Activated CD8-positive, alpha-beta T cell treated with anti-CD3 and anti-CD28 coated beads for 36 hours (primary cell): ENCODE results near the gene FSTL4. TPM values are rescaled to one million over a fixed set of nuclear protein-coding genes. Genes with fewer than 3 reads are reported as not detected.
"Not testable (repeated sequence)": the region's sequence is repeated elsewhere in the genome, so short reads cannot be mapped to it uniquely, and the experiment has no call there.

Experiments
- ATAC-seq: fragments of 200-7000 bp; cut with Tn5 transposase; one replicate; pipeline ENCODE4 v1.10.0; 2021; ENCODE audit warnings: mild to moderate bottlenecking, moderate library complexity
- CTCF ChIA-PET: fragments of 350-600 bp; sonication (Branson Sonifier 250); formaldehyde crosslinking; loops from one replicate; lab custom pipeline; 2021; ENCODE audit warnings: antibody characterized with exemption; lab: Charles Lee
- POLR2A ChIA-PET: fragments of 350-600 bp; sonication (Branson Sonifier 250); formaldehyde crosslinking; loops from one replicate; lab custom pipeline; 2021; ENCODE audit warnings: antibody characterized with exemption; lab: Charles Lee
- DNase-seq: peaks from one replicate; pipeline ENCODE4 v3.0.0-alpha.2; 2020
- H3K27ac Mint-ChIP-seq: one replicate; pipeline ENCODE4 v1.8.0; 2021; ENCODE audit warnings: mild to moderate bottlenecking, mixed read lengths
- H3K27me3 Mint-ChIP-seq: one replicate; pipeline ENCODE4 v1.8.0; 2021; ENCODE audit warnings: mixed read lengths
- H3K36me3 Mint-ChIP-seq: one replicate; pipeline ENCODE4 v1.8.0; 2021; ENCODE audit warnings: low read depth, mixed read lengths
- H3K4me1 Mint-ChIP-seq: one replicate; pipeline ENCODE4 v1.8.0; 2021; ENCODE audit warnings: low read depth, mixed read lengths
- H3K4me3 Mint-ChIP-seq: one replicate; pipeline ENCODE4 v1.8.0; 2021; ENCODE audit warnings: mild to moderate bottlenecking, moderate library complexity, mixed read lengths
- H3K9me3 Mint-ChIP-seq: one replicate; pipeline ENCODE4 v1.8.0; 2021; ENCODE audit warnings: mixed read lengths
- intact Hi-C: fragments of 100-400 bp; cut with micrococcal nuclease; formaldehyde crosslinking; loops from one replicate; pipeline ENCODE4 v1.10.0; 2022
- total RNA-seq, 2 experiments: library from RNA; stranded (reverse); gene quantifications; one replicate each; pipeline ENCODE4 v1.2.3, GENCODE V29; 2021
- TF ChIP-seq, protein P1 (sequence below): fragments of 200-600 bp; IDR thresholded peaks from one replicate; pipeline ENCODE4 v1.8.0; 2022; ENCODE audit warnings: antibody characterized with exemption, mild to moderate bottlenecking

The FSTL4 gene
- total RNA-seq, 2 experiments from 2014 or later: not detected

DNA sequence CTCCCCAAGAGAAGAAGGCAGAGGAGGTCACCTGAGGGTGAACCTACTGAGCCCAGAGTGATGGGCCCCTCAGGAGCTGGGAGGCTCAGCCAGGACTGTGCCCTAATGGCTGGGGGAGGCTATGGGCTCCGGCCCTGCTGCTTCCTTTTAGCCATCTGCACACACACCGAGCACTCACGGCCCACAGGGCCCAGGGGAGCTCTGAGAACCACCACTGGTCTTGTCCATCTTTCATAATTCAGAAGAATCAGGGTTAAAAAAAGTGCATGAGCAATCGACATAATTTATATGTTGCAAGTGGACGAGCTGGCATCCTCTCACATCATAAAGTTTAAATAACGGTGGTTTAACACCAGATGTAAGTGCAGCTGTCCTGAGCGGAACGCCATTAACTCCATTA lies 162.1 kb downstream of the FSTL4 start:
- Mint-ChIP-seq H3K27me3 (peaks cover 2% of the 10 kb centered on the region), H3K9me3 (no peaks in the 10 kb centered on the region), H3K4me1 (no peaks in the 10 kb centered on the region), H3K4me3 (no peak overlapping the region), H3K36me3 (no peaks in the 10 kb centered on the region), H3K27ac (no peak overlapping the region)
- TF ChIP-seq, protein P1, sequence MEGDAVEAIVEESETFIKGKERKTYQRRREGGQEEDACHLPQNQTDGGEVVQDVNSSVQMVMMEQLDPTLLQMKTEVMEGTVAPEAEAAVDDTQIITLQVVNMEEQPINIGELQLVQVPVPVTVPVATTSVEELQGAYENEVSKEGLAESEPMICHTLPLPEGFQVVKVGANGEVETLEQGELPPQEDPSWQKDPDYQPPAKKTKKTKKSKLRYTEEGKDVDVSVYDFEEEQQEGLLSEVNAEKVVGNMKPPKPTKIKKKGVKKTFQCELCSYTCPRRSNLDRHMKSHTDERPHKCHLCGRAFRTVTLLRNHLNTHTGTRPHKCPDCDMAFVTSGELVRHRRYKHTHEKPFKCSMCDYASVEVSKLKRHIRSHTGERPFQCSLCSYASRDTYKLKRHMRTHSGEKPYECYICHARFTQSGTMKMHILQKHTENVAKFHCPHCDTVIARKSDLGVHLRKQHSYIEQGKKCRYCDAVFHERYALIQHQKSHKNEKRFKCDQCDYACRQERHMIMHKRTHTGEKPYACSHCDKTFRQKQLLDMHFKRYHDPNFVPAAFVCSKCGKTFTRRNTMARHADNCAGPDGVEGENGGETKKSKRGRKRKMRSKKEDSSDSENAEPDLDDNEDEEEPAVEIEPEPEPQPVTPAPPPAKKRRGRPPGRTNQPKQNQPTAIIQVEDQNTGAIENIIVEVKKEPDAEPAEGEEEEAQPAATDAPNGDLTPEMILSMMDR: no peak
- DNase-seq (no peak), ATAC-seq (no peak)
- ChIA-PET POLR2A (interaction anchor here (0.7 kb wide), 1 partner anchor 1125 kb away, joined by 3 read pairs; no protein-coding TSS in a partner anchor), CTCF (interaction anchor here (1.4 to 1.7 kb wide), 2 partner anchors 10 to 26 kb away, joined by 6 to 9 read pairs; no protein-coding TSS in a partner anchor)
- intact Hi-C loops: no loop called here

DNA sequence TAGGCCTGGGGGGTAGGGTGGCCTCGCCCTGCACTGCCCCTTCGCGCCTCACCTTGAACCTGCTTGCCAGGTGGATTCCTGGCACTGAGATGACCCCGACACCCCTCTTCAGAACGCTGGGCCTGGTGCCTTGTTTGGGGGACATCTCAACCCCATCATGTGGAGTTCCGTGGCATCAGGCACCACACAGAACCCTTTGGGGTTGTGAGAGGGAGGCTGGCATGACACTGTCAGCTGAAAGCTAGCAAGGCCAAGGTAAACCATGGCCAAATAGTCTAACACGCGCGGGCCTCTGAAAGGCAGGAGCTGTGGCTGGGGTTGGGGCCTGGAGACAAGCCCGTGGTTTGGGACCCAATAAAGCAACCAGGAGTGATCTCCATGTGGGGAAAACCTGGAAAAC lies 163.2 kb downstream of the FSTL4 start:
- ATAC-seq (no peak), DNase-seq (no peak)
- Mint-ChIP-seq H3K4me3 (no peak overlapping the region), H3K9me3 (no peaks in the 10 kb centered on the region), H3K36me3 (no peaks in the 10 kb centered on the region), H3K4me1 (no peaks in the 10 kb centered on the region), H3K27ac (no peak overlapping the region), H3K27me3 (peaks cover 2% of the 10 kb centered on the region)
- CTCF ChIA-PET: no interaction called here
- intact Hi-C loops: no loop called here
- TF ChIP-seq, protein P1: no peak
- POLR2A ChIA-PET: no interaction called here

DNA sequence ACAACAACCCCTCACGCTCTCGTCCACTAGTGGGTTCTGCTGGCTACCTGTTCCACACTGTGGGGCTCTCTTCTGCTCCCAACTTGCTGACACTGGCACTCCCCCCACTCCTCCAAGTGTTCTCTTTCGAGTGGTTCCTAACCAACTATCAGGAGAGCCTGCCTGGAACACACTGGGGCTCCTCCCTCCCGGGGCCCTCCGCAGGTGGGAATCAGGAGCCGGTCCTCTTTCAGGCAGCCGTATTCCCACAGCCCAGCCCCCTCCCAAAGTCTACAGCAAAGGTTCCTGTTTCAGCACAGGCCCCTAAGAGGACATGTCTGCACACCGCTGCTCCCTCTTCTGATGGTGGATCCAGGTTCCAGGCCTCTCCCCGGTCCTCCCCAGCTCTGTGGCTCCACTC lies 165.9 kb downstream of the FSTL4 start:
- no peak for ATAC-seq
- H3K27me3 Mint-ChIP-seq: no peaks in the 10 kb centered on the region
- CTCF ChIA-PET: interaction anchor here (1.2 kb wide), 1 partner anchor 23 kb away, joined by 4 read pairs; no protein-coding TSS in a partner anchor
- no peak overlapping the region for H3K4me3 Mint-ChIP-seq
- H3K27ac Mint-ChIP-seq: no peak overlapping the region
- no peaks in the 10 kb centered on the region for H3K36me3 Mint-ChIP-seq
- H3K4me1 Mint-ChIP-seq: no peaks in the 10 kb centered on the region
- intact Hi-C loops: no loop called here
- no peak for DNase-seq
- no peaks in the 10 kb centered on the region for H3K9me3 Mint-ChIP-seq
- POLR2A ChIA-PET: no interaction called here
- TF ChIP-seq, protein P1: no peak

DNA sequence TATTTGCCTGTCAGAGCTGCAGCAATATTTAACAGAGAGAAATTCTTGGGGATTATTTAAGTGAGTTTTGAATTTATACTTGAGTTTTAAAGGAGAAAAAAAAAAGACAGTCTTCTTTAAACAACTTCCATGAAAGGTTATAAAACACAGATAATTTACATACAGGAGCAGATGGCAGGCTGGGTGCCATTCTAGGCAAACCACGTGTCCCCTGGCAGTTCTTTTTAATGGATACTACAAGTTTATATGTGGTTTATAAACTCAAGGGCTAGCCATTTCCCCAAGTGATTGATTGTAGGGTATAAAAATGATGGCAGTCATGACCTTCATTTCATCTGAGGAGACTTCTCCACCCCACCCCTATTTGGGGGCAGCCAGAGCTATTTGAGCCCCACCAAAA lies 166.6 kb downstream of the FSTL4 start:
- POLR2A ChIA-PET: no interaction called here
- TF ChIP-seq, protein P1: no peak
- CTCF ChIA-PET: interaction anchor here (1.2 kb wide), 1 partner anchor 23 kb away, joined by 4 read pairs; no protein-coding TSS in a partner anchor
- Mint-ChIP-seq H3K4me3 (no peak overlapping the region), H3K9me3 (no peaks in the 10 kb centered on the region), H3K36me3 (no peaks in the 10 kb centered on the region), H3K27me3 (no peaks in the 10 kb centered on the region), H3K4me1 (no peaks in the 10 kb centered on the region), H3K27ac (no peak overlapping the region)
- intact Hi-C loops: no loop called here
- no peak for DNase-seq
- no peak for ATAC-seq

DNA sequence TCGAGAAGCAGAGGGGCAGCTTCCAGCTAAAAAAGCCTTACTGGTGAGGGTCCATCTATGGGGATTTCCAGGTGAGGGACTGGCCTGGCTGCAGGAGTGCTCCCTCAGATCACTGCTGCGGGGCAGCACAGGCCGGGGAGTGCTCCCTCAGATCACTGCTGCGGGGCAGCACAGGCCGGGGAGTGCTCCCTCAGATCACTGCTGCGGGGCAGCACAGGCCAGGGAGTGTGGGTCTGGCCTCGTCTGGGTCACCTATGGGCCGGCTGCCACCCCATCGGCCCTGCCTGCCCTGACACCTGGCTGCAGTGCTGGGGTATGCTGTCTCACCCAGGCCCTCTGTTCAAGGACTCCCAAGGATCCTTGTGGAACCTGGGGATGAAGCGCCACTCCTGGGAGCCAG lies 167.1 kb downstream of the FSTL4 start:
- DNase-seq, H3K4me3 Mint-ChIP-seq, ATAC-seq, H3K9me3 Mint-ChIP-seq, H3K27me3 Mint-ChIP-seq, H3K36me3 Mint-ChIP-seq, H3K4me1 Mint-ChIP-seq, H3K27ac Mint-ChIP-seq, intact Hi-C loops, POLR2A ChIA-PET: not testable (repeated sequence)
- CTCF ChIA-PET: interaction anchor here (0.6 kb wide), 1 partner anchor 20 kb away, joined by 3 read pairs; no protein-coding TSS in a partner anchor
